D721Med (cell line): Measurements from ENCODE around the gene GSS.

Source experiments
- DNase-seq: peaks from one replicate; pipeline ENCODE4 v3.0.0; 2011; ENCODE audit warnings: low spot score; ENCODE audit not compliant: insufficient read length
- FAIRE-seq: peaks from 2 replicates; lab custom pipeline; 2011; peaks lifted over from hg19 to GRCh38; lab: Jason Lieb, UNC
- CTCF ChIP-seq: IDR thresholded peaks from 2 replicates; pipeline ENCODE4 v1.5.1; 2012; ENCODE audit warnings: mild to moderate bottlenecking, control low read depth; ENCODE audit not compliant: insufficient read depth; ENCODE audit errors: missing control alignments

GSS gene

GRCh38 chr20:34976286-34976685 is 20.7 kb upstream of the GSS start:
- no peak for TF ChIP-seq CTCF
- DNase-seq = no peak
- FAIRE-seq = no peak

- no peak for FAIRE-seq
- TF ChIP-seq CTCF = no peak
- DNase-seq = no peak
Observed at GRCh38 chr20:34974246-34974645, 18.6 kb upstream of the GSS start.

GRCh38 chr20:34971561-34972235 is 16.1 kb upstream of the GSS start:
- FAIRE-seq (no peak), DNase-seq (no peak)
- no peak for TF ChIP-seq CTCF

GRCh38 chr20:34970846-34971560 is 15.4 kb upstream of the GSS start:
- DNase-seq (no peak), FAIRE-seq (no peak)
- TF ChIP-seq CTCF = no peak

- FAIRE-seq (no peak), DNase-seq (no peak)
- TF ChIP-seq CTCF = no peak
Observed at GRCh38 chr20:34970193-34970840, 14.7 kb upstream of the GSS start.

GRCh38 chr20:34968042-34968775 is 12.6 kb upstream of the GSS start:
- no peak for TF ChIP-seq CTCF
- no peak for DNase-seq
- no peak for FAIRE-seq
